CD4-positive, alpha-beta T cell treated with Interleukin-15 for 4 hours (primary cell): ENCODE measurements around the gene EIF4E2.

ENCODE experiments used
- DNase-seq: peaks from one replicate; pipeline ENCODE4 v3.0.0-alpha.2; 2020; ENCODE audit warnings: low spot score

EIF4E2 gene

GRCh38 chr2:232550354-232551249 lies at the start of gene EIF4E2, which contains the start of gene TIGD1:
Gene EIF4E2 (plus strand): TSS chr2:232550689. CDS start chr2:232550725, 36 bp downstream.
Gene TIGD1 (minus strand): TSS chr2:232550557. CDS start chr2:232549882, 675 bp downstream.
- DNase-seq, result peak; percentile 91

- DNase-seq, result no peak
These were observed 49.1 kb upstream of the EIF4E2 start for GRCh38 chr2:232501331-232501771.

- no peak for DNase-seq
These were observed 48.6 kb upstream of the EIF4E2 start for GRCh38 chr2:232501794-232502390.

GRCh38 chr2:232502511-232502910 lies 48.0 kb upstream of the EIF4E2 start:
- DNase-seq, result no peak

- no peak for DNase-seq
These were observed 47.3 kb upstream of the EIF4E2 start for GRCh38 chr2:232502911-232503808.

GRCh38 chr2:232503809-232504323 lies 46.6 kb upstream of the EIF4E2 start:
- no peak for DNase-seq

GRCh38 chr2:232504438-232504837 lies 46.1 kb upstream of the EIF4E2 start:
- DNase-seq, result no peak

GRCh38 chr2:232505856-232506255 lies 44.6 kb upstream of the EIF4E2 start:
- no peak for DNase-seq

- no peak for DNase-seq
These were observed 43.8 kb upstream of the EIF4E2 start for GRCh38 chr2:232506709-232507108.

GRCh38 chr2:232508251-232508650 lies 42.2 kb upstream of the EIF4E2 start:
- DNase-seq, result no peak

- DNase-seq, result no peak
These were observed 39.1 kb upstream of the EIF4E2 start for GRCh38 chr2:232511336-232511890.

- no peak for DNase-seq
These were observed 37.9 kb upstream of the EIF4E2 start for GRCh38 chr2:232512602-232513001.

- DNase-seq, result no peak
These were observed 37.1 kb upstream of the EIF4E2 start for GRCh38 chr2:232513353-232513752.

GRCh38 chr2:232515639-232516038 lies 34.9 kb upstream of the EIF4E2 start:
- DNase-seq, result no peak

GRCh38 chr2:232516551-232516950 lies 33.9 kb upstream of the EIF4E2 start:
- no peak for DNase-seq

- no peak for DNase-seq
These were observed 31.6 kb upstream of the EIF4E2 start for GRCh38 chr2:232518844-232519243.

- no peak for DNase-seq
These were observed 30.7 kb upstream of the EIF4E2 start, which contains the start of gene PRSS56 for GRCh38 chr2:232519581-232520438. Gene PRSS56 (plus strand): TSS chr2:232520388. CDS start chr2:232520599, 211 bp downstream.

GRCh38 chr2:232520489-232520888 lies 30.0 kb upstream of the EIF4E2 start:
- no peak for DNase-seq

GRCh38 chr2:232521098-232521497 lies 29.4 kb upstream of the EIF4E2 start:
- DNase-seq, result no peak

- DNase-seq, result peak; percentile 51
These were observed 28.4 kb upstream of the EIF4E2 start for GRCh38 chr2:232521959-232522622.
